HG02981 (cell line): Measurements from ENCODE around the gene GOLGA8Q.
"Not testable (repeated sequence)": the region's sequence is repeated elsewhere in the genome, so short reads cannot be mapped to it uniquely, and the experiment has no call there.

ENCODE experiments used
- ATAC-seq: cut with Tn5 transposase; IDR thresholded peaks from one replicate; pipeline ENCODE4 v1.9.1; 2021; ENCODE audit warnings: mild to moderate bottlenecking, moderate library complexity; ENCODE audit not compliant: unreplicated experiment

Gene GOLGA8Q

GRCh38 chr15:30551750-30552149 is at the start of gene GOLGA8Q:
Gene GOLGA8Q (plus strand): TSS chr15:30552050. CDS start chr15:30552078, 28 bp downstream.
- not testable (repeated sequence) for ATAC-seq

GRCh38 chr15:30502904-30503781 is 48.7 kb upstream of the GOLGA8Q start:
- not testable (repeated sequence) for ATAC-seq

DNA sequence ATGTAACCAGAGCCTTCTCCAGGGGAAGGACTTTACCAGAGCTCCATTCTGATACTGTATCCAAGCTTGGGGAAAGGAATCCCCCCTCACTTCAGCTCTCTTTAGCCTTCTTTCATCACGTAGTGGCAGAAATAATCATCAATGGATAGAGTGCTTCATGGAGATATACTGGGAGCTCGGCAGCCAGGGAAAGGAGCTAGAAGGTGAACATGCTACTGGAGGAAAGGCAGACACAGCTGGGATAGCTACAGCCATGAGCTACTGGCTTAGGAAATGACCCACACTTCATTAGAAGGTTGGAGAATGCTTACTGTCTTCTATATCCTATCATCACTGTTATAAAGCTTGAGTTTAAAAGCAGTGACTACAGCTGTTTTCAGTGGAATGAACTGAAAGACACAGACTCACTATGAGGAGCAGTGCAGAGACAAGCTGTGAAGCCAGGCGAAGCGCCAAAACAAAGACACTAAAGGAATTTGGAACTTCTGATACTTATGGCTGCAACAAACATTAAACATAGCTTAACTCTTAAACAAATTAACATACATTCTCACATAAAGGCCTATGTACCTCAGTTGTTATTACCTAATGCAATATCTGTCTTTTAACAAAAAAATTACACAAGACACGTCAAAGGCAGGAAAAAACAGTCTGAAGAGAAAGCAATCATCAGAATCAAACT is 47.5 kb upstream of the GOLGA8Q start:
- not testable (repeated sequence) for ATAC-seq

DNA sequence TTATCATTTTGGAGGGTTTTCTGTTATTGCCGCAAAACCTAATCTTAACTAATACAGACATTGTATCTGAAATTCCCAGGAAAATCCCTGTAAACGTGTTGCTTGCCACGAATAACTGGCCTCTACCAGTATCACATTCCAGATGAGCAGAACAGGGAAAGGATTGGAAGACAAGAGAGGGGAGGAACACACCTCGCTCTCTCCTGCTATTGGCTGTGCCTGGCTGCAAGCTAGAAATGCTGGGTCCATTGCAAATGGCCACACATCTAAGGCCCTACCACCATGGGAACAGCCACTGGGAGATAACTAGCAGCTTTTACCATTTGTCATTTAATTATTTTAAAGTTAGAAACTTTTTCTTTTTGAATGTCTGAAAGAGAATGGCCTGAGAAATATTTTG is 37.3 kb upstream of the GOLGA8Q start:
- not testable (repeated sequence) for ATAC-seq

- not testable (repeated sequence) for ATAC-seq
Measured at GRCh38 chr15:30523453-30524243, 28.2 kb upstream of the GOLGA8Q start.

DNA sequence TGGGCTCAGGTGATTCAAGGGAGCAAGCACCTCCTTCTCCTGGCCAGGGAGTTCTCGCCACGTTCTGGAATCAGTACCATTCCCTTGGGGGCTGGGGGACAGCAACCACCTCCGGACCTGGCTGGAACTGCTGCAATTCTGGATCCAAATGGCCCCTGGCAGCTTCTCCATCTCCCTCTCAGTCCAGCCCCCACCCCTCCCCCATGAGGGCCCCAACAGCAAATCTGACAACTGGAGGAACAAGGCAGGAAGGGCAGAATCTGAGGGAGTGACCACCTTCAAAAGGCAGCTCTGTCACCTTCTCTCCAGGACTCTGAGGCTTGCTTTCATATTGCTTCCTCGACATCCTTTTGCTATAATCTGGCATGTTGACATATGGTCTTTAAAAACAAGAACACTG is 25.9 kb upstream of the GOLGA8Q start:
- not testable (repeated sequence) for ATAC-seq

GRCh38 chr15:30529049-30529448 is 22.8 kb upstream of the GOLGA8Q start:
- not testable (repeated sequence) for ATAC-seq

DNA sequence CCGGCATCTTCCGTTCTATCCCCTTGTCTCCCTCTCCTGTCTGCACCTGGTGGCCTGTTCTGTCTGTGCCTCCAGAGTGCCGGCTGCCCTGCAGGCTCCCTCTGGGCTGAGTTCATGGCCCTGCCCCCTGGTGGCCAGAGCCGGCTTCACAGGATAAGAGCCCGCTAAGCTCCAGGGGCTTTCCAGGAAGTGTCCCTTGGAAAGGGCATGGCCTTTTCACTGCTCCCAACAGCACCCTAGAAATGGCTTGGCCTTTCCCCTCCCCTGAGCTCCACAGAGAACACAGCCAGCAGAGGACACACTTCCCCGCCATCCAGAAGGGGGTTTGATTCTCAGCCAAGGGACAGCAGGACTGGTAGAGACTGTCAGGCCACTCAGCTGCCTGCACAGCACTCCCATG is 15.1 kb downstream of the GOLGA8Q start:
- ATAC-seq = not testable (repeated sequence)

DNA sequence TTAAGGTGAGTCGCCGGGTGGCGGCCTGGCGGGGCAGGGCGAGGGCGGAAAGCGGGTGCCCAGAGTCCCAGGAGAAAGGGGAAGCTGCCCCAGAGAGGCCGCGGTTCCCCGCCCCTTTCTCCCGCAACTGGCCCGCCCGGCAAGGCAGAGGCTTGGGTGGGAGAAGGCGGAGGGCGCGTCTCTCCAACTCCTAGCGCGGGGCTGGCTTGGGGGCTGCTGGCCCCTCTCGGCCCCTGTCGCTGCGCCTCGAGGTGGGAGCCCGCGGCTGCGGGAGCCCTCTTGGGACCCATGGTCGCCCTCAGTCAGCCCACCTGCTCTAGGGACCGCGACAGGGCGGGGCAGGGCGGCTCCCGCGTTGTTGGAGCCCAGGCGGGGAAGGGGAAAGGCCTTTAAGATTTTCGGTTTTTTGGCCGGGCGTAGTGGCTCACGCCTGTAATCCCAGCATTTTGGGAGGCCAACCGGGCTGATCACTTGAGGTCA is 21.2 kb downstream of the GOLGA8Q start:
- ATAC-seq = not testable (repeated sequence)

- ATAC-seq = not testable (repeated sequence)
Measured at GRCh38 chr15:30579394-30579970, 27.6 kb downstream of the GOLGA8Q start.

GRCh38 chr15:30580716-30581115 is 28.9 kb downstream of the GOLGA8Q start:
- ATAC-seq = not testable (repeated sequence)

DNA sequence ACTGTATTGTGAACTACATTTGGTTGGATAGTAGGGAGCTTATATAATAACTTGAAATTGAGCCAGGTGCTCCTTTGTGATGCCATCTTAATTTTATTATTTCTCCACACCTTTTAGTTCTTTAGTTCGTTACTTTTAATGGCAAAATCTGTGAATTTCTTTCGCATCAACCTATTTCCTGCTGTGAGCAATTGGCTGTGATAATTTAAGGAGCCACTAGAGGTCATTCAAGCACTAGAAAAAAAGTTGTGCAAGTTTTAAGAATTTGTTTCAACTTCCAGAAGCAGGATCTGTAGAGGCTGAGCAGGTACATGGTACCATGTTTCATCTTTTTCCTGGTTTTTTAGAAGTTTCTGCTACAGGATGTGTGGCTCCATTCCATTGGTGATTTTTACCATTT is 47.1 kb downstream of the GOLGA8Q start:
- not testable (repeated sequence) for ATAC-seq

DNA sequence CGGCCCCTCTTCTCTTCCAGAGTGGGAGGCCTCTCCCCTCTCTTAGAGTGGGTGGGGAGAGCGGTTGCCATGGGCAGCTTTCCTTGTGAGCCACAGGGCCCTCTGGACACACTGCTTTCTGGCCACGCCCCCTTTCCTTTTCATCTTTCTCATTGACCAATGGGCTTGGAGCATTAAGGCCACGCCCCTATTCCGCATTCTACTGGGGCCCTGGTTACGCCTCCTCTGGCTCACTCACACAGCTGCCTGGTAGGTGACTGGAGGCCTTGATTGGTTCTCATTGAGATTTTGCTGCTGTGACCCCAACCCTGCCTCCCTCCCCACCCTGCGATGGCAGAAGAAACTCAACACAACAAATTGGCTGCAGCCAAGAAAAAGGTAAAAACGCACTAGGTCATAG is 51.9 kb downstream of the GOLGA8Q start, which contains the start of gene GOLGA8H:
TSS of gene GOLGA8H (plus strand) at position 233 of the 400 bp plus-strand sequence. CDS start at position 331, 98 bp downstream.
- not testable (repeated sequence) for ATAC-seq
